ENCODE measurements around the gene UBXN10. TPM values are rescaled to one million over a fixed set of nuclear protein-coding genes. Genes with fewer than 3 reads are reported as not detected.

UBXN10 gene
- polyA plus RNA-seq, 2 donors = 0.35 to 1.2 TPM

DNA sequence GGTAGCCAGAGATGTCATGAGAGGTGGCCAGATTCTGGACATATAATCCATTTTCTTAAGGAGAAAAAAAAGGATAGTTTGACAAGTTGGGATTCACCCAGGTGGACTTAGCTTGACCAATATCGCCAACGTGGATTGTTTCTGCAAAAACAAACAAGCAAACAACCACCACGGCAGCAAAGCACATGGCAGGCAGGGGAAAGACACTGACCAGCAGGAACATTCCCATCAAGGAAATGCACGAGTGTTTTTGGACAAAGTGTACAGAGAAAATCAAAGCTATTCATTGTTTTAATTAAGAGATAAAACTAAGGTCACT is 9.5 kb downstream of the UBXN10 start:
- 60 to 63% methylated on average over 4 of the region's 4 CpGs for WGBS, 2 donors
- Histone ChIP-seq H3K4me1 (ENCODE audit: control insufficient read depth in 2 of 2, insufficient read depth in 2 of 2, low read length in 1 of 2) (peaks cover 0 to 2% of the 10 kb centered on the region in 2 donors), H3K27ac (ENCODE audit: low read depth in 2 of 2, low read length in 1 of 2) (no peak overlapping the region), H3K4me3 (ENCODE audit: low read depth in 1 of 2, low read length in 2 of 2) (no peak overlapping the region), H3K9me3 (ENCODE audit: control insufficient read depth in 2 of 2, insufficient read depth in 1 of 2, low read depth in 1 of 2, low read length in 1 of 2) (no peaks in the 10 kb centered on the region), H3K36me3 (ENCODE audit: control insufficient read depth in 2 of 2, insufficient read depth in 2 of 2, low read length in 1 of 2) (no peaks in the 10 kb centered on the region), H3K27me3 (ENCODE audit: control insufficient read depth in 1 of 2, insufficient read depth in 2 of 2, low read length in 2 of 2) (peaks cover 0 to 3% of the 10 kb centered on the region in 2 donors)

DNA sequence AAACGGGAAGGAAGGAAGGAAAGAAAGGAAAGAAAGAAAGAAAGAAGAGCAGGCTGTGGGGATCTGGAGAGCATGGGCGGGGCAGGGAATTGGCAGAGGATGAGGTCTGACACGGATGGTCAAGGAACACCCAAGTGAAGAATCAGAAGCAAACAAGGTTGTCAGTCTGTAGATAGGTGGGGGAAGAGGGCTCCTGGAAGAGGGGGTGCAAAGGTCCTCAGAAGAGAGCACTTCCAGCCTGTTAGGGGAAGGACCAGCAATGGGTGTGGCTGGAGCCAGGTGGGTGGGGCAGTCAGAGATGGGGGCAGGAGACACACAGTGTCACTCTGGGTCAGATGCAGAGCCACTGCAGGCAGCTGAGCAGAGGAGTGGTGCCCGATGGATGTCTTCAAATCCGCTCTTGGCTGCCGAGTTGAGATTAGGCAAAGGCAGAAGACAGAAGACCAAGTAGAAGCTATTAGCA is 11.5 kb downstream of the UBXN10 start:
- WGBS, 2 donors = 56 to 74% methylated on average over 6 of the region's 6 CpGs
- H3K9me3 ChIP-seq (ENCODE audit: control insufficient read depth in 2 of 2, insufficient read depth in 1 of 2, low read depth in 1 of 2, low read length in 1 of 2) = no peaks in the 10 kb centered on the region
- H3K4me3 ChIP-seq (ENCODE audit: low read depth in 1 of 2, low read length in 2 of 2) = no peak overlapping the region
- H3K4me1 ChIP-seq (ENCODE audit: control insufficient read depth in 2 of 2, insufficient read depth in 2 of 2, low read length in 1 of 2) = peaks cover 0 to 2% of the 10 kb centered on the region in 2 donors
- H3K36me3 ChIP-seq (ENCODE audit: control insufficient read depth in 2 of 2, insufficient read depth in 2 of 2, low read length in 1 of 2) = no peaks in the 10 kb centered on the region
- peaks cover 0 to 3% of the 10 kb centered on the region in 2 donors for H3K27me3 ChIP-seq (ENCODE audit: control insufficient read depth in 1 of 2, insufficient read depth in 2 of 2, low read length in 2 of 2)
- no peak overlapping the region for H3K27ac ChIP-seq (ENCODE audit: low read depth in 2 of 2, low read length in 1 of 2)

DNA sequence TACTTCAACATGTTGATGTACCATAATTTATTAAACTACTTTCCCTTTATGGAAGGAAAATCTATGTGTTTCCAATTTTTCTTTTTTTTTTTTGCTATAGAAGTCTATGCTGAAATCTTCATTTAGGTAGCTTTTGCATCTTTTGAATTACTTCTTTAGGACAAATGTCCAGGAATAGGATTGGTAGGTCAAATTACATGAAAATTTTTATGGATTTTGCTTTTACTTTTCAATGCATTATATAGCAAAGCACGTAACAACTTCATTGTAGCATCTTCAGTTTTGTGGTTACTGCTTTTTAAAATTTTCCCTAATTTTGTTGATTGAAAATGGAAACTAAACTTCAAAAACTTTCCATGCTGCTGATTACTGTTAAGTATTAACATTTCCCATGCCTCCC is 12.4 kb downstream of the UBXN10 start:
- Histone ChIP-seq H3K36me3 (ENCODE audit: control insufficient read depth in 2 of 2, insufficient read depth in 2 of 2, low read length in 1 of 2) (no peaks in the 10 kb centered on the region), H3K27me3 (ENCODE audit: control insufficient read depth in 1 of 2, insufficient read depth in 2 of 2, low read length in 2 of 2) (peaks cover 0 to 3% of the 10 kb centered on the region in 2 donors), H3K27ac (ENCODE audit: low read depth in 2 of 2, low read length in 1 of 2) (no peak overlapping the region), H3K4me1 (ENCODE audit: control insufficient read depth in 2 of 2, insufficient read depth in 2 of 2, low read length in 1 of 2) (peaks cover 0 to 2% of the 10 kb centered on the region in 2 donors), H3K9me3 (ENCODE audit: control insufficient read depth in 2 of 2, insufficient read depth in 1 of 2, low read depth in 1 of 2, low read length in 1 of 2) (no peaks in the 10 kb centered on the region), H3K4me3 (ENCODE audit: low read depth in 1 of 2, low read length in 2 of 2) (no peak overlapping the region)
- 48 to 98% methylated on average over 1 of the region's 1 CpG for WGBS, 2 donors

DNA sequence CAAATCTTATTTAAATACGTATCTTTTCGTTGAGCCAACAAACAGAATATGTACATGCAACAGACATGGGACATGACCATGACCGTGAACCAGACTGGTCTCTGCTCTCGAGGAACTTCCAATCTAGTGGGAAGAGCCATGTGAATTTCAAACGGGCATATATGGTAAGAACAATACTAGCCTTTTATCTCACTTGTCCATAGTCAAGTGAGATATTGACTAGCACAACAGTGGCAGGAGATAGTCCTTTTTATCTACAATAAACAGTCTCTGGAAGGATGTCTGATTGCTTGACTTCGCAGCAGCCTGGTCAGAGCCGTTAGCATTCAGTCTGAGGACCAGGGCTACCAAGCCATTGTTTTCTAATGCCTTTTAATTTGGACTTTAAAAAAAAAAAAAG is 13.0 kb downstream of the UBXN10 start:
- H3K36me3 ChIP-seq (ENCODE audit: control insufficient read depth in 2 of 2, insufficient read depth in 2 of 2, low read length in 1 of 2) = no peaks in the 10 kb centered on the region
- H3K27me3 ChIP-seq (ENCODE audit: control insufficient read depth in 1 of 2, insufficient read depth in 2 of 2, low read length in 2 of 2) = peaks cover 0 to 3% of the 10 kb centered on the region in 2 donors
- H3K27ac ChIP-seq (ENCODE audit: low read depth in 2 of 2, low read length in 1 of 2) = no peak overlapping the region
- H3K4me3 ChIP-seq (ENCODE audit: low read depth in 1 of 2, low read length in 2 of 2) = no peak overlapping the region
- no peaks in the 10 kb centered on the region for H3K9me3 ChIP-seq (ENCODE audit: control insufficient read depth in 2 of 2, insufficient read depth in 1 of 2, low read depth in 1 of 2, low read length in 1 of 2)
- H3K4me1 ChIP-seq (ENCODE audit: control insufficient read depth in 2 of 2, insufficient read depth in 2 of 2, low read length in 1 of 2) = peaks cover 0 to 2% of the 10 kb centered on the region in 2 donors
- 57 to 67% methylated on average over 7 of the region's 7 CpGs for WGBS, 2 donors

DNA sequence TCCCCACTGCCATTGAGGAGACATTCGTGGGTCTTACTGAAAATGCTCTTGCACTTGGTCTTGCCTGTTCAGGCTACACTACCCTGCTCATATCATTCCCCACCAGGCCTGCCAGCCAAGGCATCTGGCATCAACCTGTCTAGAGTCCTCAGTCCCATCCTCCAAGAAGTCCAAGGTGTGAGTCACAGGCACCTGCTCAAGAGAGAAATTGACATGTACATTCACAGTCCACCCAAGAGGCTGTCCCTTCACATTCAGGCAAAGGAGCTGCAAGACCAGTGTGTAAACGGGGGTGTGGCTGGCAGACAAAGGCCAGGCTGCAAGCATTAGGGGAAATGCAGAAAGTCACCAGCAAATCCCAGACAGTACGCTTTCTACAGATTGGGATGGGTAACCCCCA is 13.5 kb downstream of the UBXN10 start:
- H3K27me3 ChIP-seq (ENCODE audit: control insufficient read depth in 1 of 2, insufficient read depth in 2 of 2, low read length in 2 of 2) = peaks cover 0 to 3% of the 10 kb centered on the region in 2 donors
- no peaks in the 10 kb centered on the region for H3K9me3 ChIP-seq (ENCODE audit: control insufficient read depth in 2 of 2, insufficient read depth in 1 of 2, low read depth in 1 of 2, low read length in 1 of 2)
- H3K36me3 ChIP-seq (ENCODE audit: control insufficient read depth in 2 of 2, insufficient read depth in 2 of 2, low read length in 1 of 2) = no peaks in the 10 kb centered on the region
- no peak overlapping the region for H3K4me3 ChIP-seq (ENCODE audit: low read depth in 1 of 2, low read length in 2 of 2)
- 39 to 55% methylated on average over 3 of the region's 3 CpGs for WGBS, 2 donors
- H3K4me1 ChIP-seq (ENCODE audit: control insufficient read depth in 2 of 2, insufficient read depth in 2 of 2, low read length in 1 of 2) = peaks cover 0 to 2% of the 10 kb centered on the region in 2 donors
- H3K27ac ChIP-seq (ENCODE audit: low read depth in 2 of 2, low read length in 1 of 2) = no peak overlapping the region

DNA sequence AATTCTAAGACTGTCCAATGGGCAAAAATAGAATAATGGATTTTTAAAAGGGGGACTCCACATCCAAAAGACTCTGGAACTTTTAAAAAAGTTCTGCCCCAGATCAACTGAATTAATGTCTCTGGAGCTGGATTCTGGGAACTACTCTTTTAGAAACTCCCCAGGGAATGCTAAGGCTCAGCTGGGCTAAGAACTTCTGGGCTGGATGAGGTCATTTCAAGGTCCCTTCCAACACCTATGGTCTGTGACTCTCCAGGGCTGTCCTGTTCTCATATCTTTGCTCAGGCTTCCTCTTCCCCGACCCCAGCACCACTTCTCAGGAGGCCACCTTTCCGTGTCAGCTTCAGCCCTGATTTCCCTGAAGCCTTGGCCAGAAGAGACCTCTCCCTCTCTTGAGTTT is 13.9 kb downstream of the UBXN10 start:
- H3K36me3 ChIP-seq (ENCODE audit: control insufficient read depth in 2 of 2, insufficient read depth in 2 of 2, low read length in 1 of 2) = no peaks in the 10 kb centered on the region
- peaks cover 0 to 3% of the 10 kb centered on the region in 2 donors for H3K27me3 ChIP-seq (ENCODE audit: control insufficient read depth in 1 of 2, insufficient read depth in 2 of 2, low read length in 2 of 2)
- 56 to 68% methylated on average over 2 of the region's 2 CpGs for WGBS, 2 donors

DNA sequence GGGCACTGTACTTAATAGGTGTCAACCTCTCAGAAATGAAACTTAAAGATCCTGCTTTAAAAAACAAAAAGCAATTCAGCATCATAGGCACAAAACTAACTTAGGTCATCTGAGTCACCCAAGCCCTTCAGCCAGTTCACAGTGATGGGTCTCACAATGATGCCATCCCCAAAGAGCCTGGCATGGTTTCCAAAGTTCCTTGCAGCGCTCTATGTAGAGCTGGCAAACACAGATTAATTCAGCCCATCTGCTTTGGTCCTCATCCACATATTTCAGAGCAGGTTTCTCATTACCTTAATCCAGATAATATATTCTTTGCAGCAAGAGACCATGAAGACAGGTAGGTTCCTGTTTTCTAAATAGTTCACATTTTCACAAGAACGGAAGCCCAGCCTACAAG is 15.1 kb downstream of the UBXN10 start:
- H3K27me3 ChIP-seq (ENCODE audit: control insufficient read depth in 1 of 2, insufficient read depth in 2 of 2, low read length in 2 of 2) = peaks cover 0 to 3% of the 10 kb centered on the region in 2 donors
- H3K4me3 ChIP-seq (ENCODE audit: low read depth in 1 of 2, low read length in 2 of 2) = no peak overlapping the region
- 66 to 69% methylated on average over 2 of the region's 2 CpGs for WGBS, 2 donors

More for the DNA sequence above, 13.9 kb downstream of the UBXN10 start:
- Histone ChIP-seq H3K4me3 (ENCODE audit: low read depth in 1 of 2, low read length in 2 of 2) (no peak overlapping the region), H3K9me3 (ENCODE audit: control insufficient read depth in 2 of 2, insufficient read depth in 1 of 2, low read depth in 1 of 2, low read length in 1 of 2) (no peaks in the 10 kb centered on the region), H3K27ac (ENCODE audit: low read depth in 2 of 2, low read length in 1 of 2) (no peak overlapping the region), H3K4me1 (ENCODE audit: control insufficient read depth in 2 of 2, insufficient read depth in 2 of 2, low read length in 1 of 2) (peaks cover 0 to 2% of the 10 kb centered on the region in 2 donors)

DNA sequence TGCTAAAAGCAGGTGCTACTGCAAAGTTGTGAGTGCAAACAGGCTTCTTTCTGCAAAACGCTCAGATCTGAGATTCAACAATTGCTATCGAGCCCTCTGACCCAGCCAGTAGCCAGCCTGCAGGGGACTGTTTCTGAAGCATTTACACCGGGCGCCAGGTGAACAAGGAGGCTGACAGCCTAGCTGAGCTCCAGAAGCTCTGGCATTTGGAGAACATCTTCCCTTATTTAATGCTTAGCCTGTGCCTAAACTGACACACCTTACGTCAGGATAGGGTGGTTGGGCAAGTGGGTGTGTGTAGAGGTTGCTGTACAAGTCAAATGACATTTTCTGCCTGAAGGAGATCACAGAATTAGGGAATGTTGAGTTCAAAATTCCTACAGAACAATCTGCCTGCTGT is 16.3 kb downstream of the UBXN10 start:
- Histone ChIP-seq H3K36me3 (ENCODE audit: control insufficient read depth in 2 of 2, insufficient read depth in 2 of 2, low read length in 1 of 2) (no peaks in the 10 kb centered on the region), H3K27me3 (ENCODE audit: control insufficient read depth in 1 of 2, insufficient read depth in 2 of 2, low read length in 2 of 2) (peaks cover 0 to 3% of the 10 kb centered on the region in 2 donors), H3K9me3 (ENCODE audit: control insufficient read depth in 2 of 2, insufficient read depth in 1 of 2, low read depth in 1 of 2, low read length in 1 of 2) (no peaks in the 10 kb centered on the region), H3K4me3 (ENCODE audit: low read depth in 1 of 2, low read length in 2 of 2) (no peak overlapping the region), H3K4me1 (ENCODE audit: control insufficient read depth in 2 of 2, insufficient read depth in 2 of 2, low read length in 1 of 2) (peaks cover 0 to 2% of the 10 kb centered on the region in 2 donors), H3K27ac (ENCODE audit: low read depth in 2 of 2, low read length in 1 of 2) (no peak overlapping the region)
- 85% methylated on average over 5 of the region's 5 CpGs for WGBS, 2 donors

More for the DNA sequence above, 15.1 kb downstream of the UBXN10 start:
- H3K9me3 ChIP-seq (ENCODE audit: control insufficient read depth in 2 of 2, insufficient read depth in 1 of 2, low read depth in 1 of 2, low read length in 1 of 2) = no peaks in the 10 kb centered on the region
- peaks cover 0 to 2% of the 10 kb centered on the region in 2 donors for H3K4me1 ChIP-seq (ENCODE audit: control insufficient read depth in 2 of 2, insufficient read depth in 2 of 2, low read length in 1 of 2)
- no peak overlapping the region for H3K27ac ChIP-seq (ENCODE audit: low read depth in 2 of 2, low read length in 1 of 2)
- H3K36me3 ChIP-seq (ENCODE audit: control insufficient read depth in 2 of 2, insufficient read depth in 2 of 2, low read length in 1 of 2) = no peaks in the 10 kb centered on the region

DNA sequence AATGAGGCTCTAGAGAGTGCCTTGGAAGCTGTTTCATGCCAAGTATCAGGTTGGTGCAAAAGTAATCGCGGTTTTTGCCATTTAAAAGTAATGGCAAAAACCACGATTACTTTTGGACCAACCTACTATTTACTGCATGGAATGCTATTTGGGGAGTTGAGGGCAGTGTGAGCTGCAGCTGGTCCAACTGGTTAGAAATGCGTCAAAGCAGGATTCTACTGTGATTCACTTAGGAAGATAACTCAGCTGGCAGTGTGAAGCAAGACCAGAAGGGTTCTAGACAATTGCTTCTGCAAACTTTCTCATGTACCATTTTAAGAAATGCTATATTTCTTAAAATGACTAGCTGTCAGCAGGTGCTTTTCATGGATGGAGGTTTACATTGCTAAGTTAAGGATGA is 21.6 kb downstream of the UBXN10 start:
- no peaks in the 10 kb centered on the region for H3K36me3 ChIP-seq (ENCODE audit: control insufficient read depth in 2 of 2, insufficient read depth in 2 of 2, low read length in 1 of 2)
- H3K4me1 ChIP-seq (ENCODE audit: control insufficient read depth in 2 of 2, insufficient read depth in 2 of 2, low read length in 1 of 2) = peaks cover 0 to 4% of the 10 kb centered on the region in 2 donors
- WGBS, 2 donors = 67 to 79% methylated on average over 4 of the region's 4 CpGs
- no peak overlapping the region for H3K27ac ChIP-seq (ENCODE audit: low read depth in 2 of 2, low read length in 1 of 2)
- no peaks in the 10 kb centered on the region for H3K9me3 ChIP-seq (ENCODE audit: control insufficient read depth in 2 of 2, insufficient read depth in 1 of 2, low read depth in 1 of 2, low read length in 1 of 2)
- no peaks in the 10 kb centered on the region for H3K27me3 ChIP-seq (ENCODE audit: control insufficient read depth in 1 of 2, insufficient read depth in 2 of 2, low read length in 2 of 2)
- H3K4me3 ChIP-seq (ENCODE audit: low read depth in 1 of 2, low read length in 2 of 2) = no peak overlapping the region

DNA sequence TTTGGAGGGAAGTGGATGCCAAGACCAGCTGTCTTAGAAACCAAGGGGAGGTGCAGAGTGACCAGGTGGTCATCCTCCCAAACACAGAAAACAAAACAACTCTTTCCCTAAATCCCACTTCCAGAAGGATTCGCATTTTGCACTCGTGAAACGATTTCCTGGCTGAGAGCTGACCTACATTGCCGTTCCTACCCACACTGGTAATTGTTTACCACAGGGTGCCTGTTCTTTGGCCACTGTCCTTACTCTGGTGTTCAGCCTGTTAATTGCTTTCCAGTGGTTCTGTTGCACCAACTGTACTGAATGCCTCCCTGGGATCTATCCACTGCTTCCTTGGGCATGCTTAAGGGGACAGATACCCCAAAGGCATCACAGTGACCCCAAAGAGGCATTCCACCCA is 23.6 kb downstream of the UBXN10 start:
- Histone ChIP-seq H3K27ac (ENCODE audit: low read depth in 2 of 2, low read length in 1 of 2) (no peak overlapping the region), H3K4me3 (ENCODE audit: low read depth in 1 of 2, low read length in 2 of 2) (no peak overlapping the region), H3K36me3 (ENCODE audit: control insufficient read depth in 2 of 2, insufficient read depth in 2 of 2, low read length in 1 of 2) (no peaks in the 10 kb centered on the region), H3K27me3 (ENCODE audit: control insufficient read depth in 1 of 2, insufficient read depth in 2 of 2, low read length in 2 of 2) (no peaks in the 10 kb centered on the region), H3K4me1 (ENCODE audit: control insufficient read depth in 2 of 2, insufficient read depth in 2 of 2, low read length in 1 of 2) (peaks cover 0 to 6% of the 10 kb centered on the region in 2 donors), H3K9me3 (ENCODE audit: control insufficient read depth in 2 of 2, insufficient read depth in 1 of 2, low read depth in 1 of 2, low read length in 1 of 2) (no peaks in the 10 kb centered on the region)
- WGBS, 2 donors = 68 to 72% methylated on average over 4 of the region's 4 CpGs

Measured in esophagus (tissue), 2 donors.